ENCODE data around the gene DRC7.

Gene DRC7

GRCh38 chr16:57688487-57688986, 6.1 kb upstream of the DRC7 start:
- Histone ChIP-seq H3K4me3 (ENCODE audit: low read depth, low read length) (no peak overlapping the region), H3K9ac (ENCODE audit: low read length) (no peak overlapping the region), H3K9me3 (ENCODE audit: control insufficient read depth, insufficient read depth, low read depth, low read length) (no peaks in the 10 kb centered on the region), H3K4me1 (ENCODE audit: control insufficient read depth, insufficient read depth, low read length) (peaks cover 14% of the 10 kb centered on the region; the same call in 1 of the 2 replicates), H3K27ac (ENCODE audit: low read depth, low read length) (no peak overlapping the region), H3K27me3 (ENCODE audit: control insufficient read depth, insufficient read depth, low read length) (no peaks in the 10 kb centered on the region), H3K36me3 (ENCODE audit: control insufficient read depth, insufficient read depth, low read length) (no peaks in the 10 kb centered on the region)

- Histone ChIP-seq H3K4me1 (ENCODE audit: control insufficient read depth, insufficient read depth, low read length) (peaks cover 14% of the 10 kb centered on the region; the same call in 1 of the 2 replicates), H3K36me3 (ENCODE audit: control insufficient read depth, insufficient read depth, low read length) (no peaks in the 10 kb centered on the region), H3K27ac (ENCODE audit: low read depth, low read length) (no peak overlapping the region; the same call in 1 of the 2 replicates), H3K9me3 (ENCODE audit: control insufficient read depth, insufficient read depth, low read depth, low read length) (no peaks in the 10 kb centered on the region), H3K9ac (ENCODE audit: low read length) (no peak overlapping the region), H3K27me3 (ENCODE audit: control insufficient read depth, insufficient read depth, low read length) (no peaks in the 10 kb centered on the region), H3K4me3 (ENCODE audit: low read depth, low read length) (no peak overlapping the region)
Observed at GRCh38 chr16:57688987-57689761, 5.4 kb upstream of the DRC7 start.

- Histone ChIP-seq H3K9ac (ENCODE audit: low read length) (no peak overlapping the region), H3K27ac (ENCODE audit: low read depth, low read length) (no peak overlapping the region; the same call in 1 of the 2 replicates)
Observed at GRCh38 chr16:57689762-57690558, 4.6 kb upstream of the DRC7 start.

GRCh38 chr16:57690782-57691471, 3.7 kb upstream of the DRC7 start:
- no peaks in the 10 kb centered on the region for H3K27me3 ChIP-seq (ENCODE audit: control insufficient read depth, insufficient read depth, low read length)
- H3K4me1 ChIP-seq (ENCODE audit: control insufficient read depth, insufficient read depth, low read length), result peaks cover 18% of the 10 kb centered on the region; the same call in 1 of the 2 replicates
- H3K9ac ChIP-seq (ENCODE audit: low read length), result no peak overlapping the region
- H3K9me3 ChIP-seq (ENCODE audit: control insufficient read depth, insufficient read depth, low read depth, low read length), result no peaks in the 10 kb centered on the region
- no peaks in the 10 kb centered on the region for H3K36me3 ChIP-seq (ENCODE audit: control insufficient read depth, insufficient read depth, low read length)
- no peak overlapping the region for H3K4me3 ChIP-seq (ENCODE audit: low read depth, low read length)
- H3K27ac ChIP-seq (ENCODE audit: low read depth, low read length), result no peak overlapping the region

More at GRCh38 chr16:57689762-57690558, 4.6 kb upstream of the DRC7 start:
- no peaks in the 10 kb centered on the region for H3K27me3 ChIP-seq (ENCODE audit: control insufficient read depth, insufficient read depth, low read length)
- peaks cover 18% of the 10 kb centered on the region; the same call in 1 of the 2 replicates for H3K4me1 ChIP-seq (ENCODE audit: control insufficient read depth, insufficient read depth, low read length)
- H3K4me3 ChIP-seq (ENCODE audit: low read depth, low read length), result no peak overlapping the region
- no peaks in the 10 kb centered on the region for H3K9me3 ChIP-seq (ENCODE audit: control insufficient read depth, insufficient read depth, low read depth, low read length)
- no peaks in the 10 kb centered on the region for H3K36me3 ChIP-seq (ENCODE audit: control insufficient read depth, insufficient read depth, low read length)

GRCh38 chr16:57692636-57693035, 2.0 kb upstream of the DRC7 start:
- Histone ChIP-seq H3K9me3 (ENCODE audit: control insufficient read depth, insufficient read depth, low read depth, low read length) (no peaks in the 10 kb centered on the region), H3K4me3 (ENCODE audit: low read depth, low read length) (no peak overlapping the region), H3K36me3 (ENCODE audit: control insufficient read depth, insufficient read depth, low read length) (no peaks in the 10 kb centered on the region), H3K27me3 (ENCODE audit: control insufficient read depth, insufficient read depth, low read length) (no peaks in the 10 kb centered on the region), H3K27ac (ENCODE audit: low read depth, low read length) (no peak overlapping the region), H3K4me1 (ENCODE audit: control insufficient read depth, insufficient read depth, low read length) (peaks cover 18% of the 10 kb centered on the region; the same call in 1 of the 2 replicates), H3K9ac (ENCODE audit: low read length) (no peak overlapping the region)

GRCh38 chr16:57693550-57693949, 1.1 kb upstream of the DRC7 start:
- Histone ChIP-seq H3K9me3 (ENCODE audit: control insufficient read depth, insufficient read depth, low read depth, low read length) (no peaks in the 10 kb centered on the region), H3K36me3 (ENCODE audit: control insufficient read depth, insufficient read depth, low read length) (no peaks in the 10 kb centered on the region), H3K4me1 (ENCODE audit: control insufficient read depth, insufficient read depth, low read length) (peaks cover 17% of the 10 kb centered on the region; the same call in 1 of the 2 replicates), H3K27ac (ENCODE audit: low read depth, low read length) (no peak overlapping the region), H3K4me3 (ENCODE audit: low read depth, low read length) (no peak overlapping the region), H3K27me3 (ENCODE audit: control insufficient read depth, insufficient read depth, low read length) (no peaks in the 10 kb centered on the region), H3K9ac (ENCODE audit: low read length) (no peak overlapping the region)

GRCh38 chr16:57694231-57694724, 328 bp upstream of the DRC7 start:
- Histone ChIP-seq H3K36me3 (ENCODE audit: control insufficient read depth, insufficient read depth, low read length) (no peaks in the 10 kb centered on the region), H3K27me3 (ENCODE audit: control insufficient read depth, insufficient read depth, low read length) (no peaks in the 10 kb centered on the region), H3K4me3 (ENCODE audit: low read depth, low read length) (no peak overlapping the region), H3K4me1 (ENCODE audit: control insufficient read depth, insufficient read depth, low read length) (peaks cover 11% of the 10 kb centered on the region; the same call in 1 of the 2 replicates), H3K9me3 (ENCODE audit: control insufficient read depth, insufficient read depth, low read depth, low read length) (no peaks in the 10 kb centered on the region), H3K9ac (ENCODE audit: low read length) (no peak overlapping the region), H3K27ac (ENCODE audit: low read depth, low read length) (no peak overlapping the region)

GRCh38 chr16:57695680-57696069, 1.1 kb downstream of the DRC7 start:
- H3K9ac ChIP-seq (ENCODE audit: low read length), result no peak overlapping the region
- no peak overlapping the region for H3K27ac ChIP-seq (ENCODE audit: low read depth, low read length)
- peaks cover 3% of the 10 kb centered on the region; the same call in 1 of the 2 replicates for H3K4me1 ChIP-seq (ENCODE audit: control insufficient read depth, insufficient read depth, low read length)
- no peaks in the 10 kb centered on the region for H3K27me3 ChIP-seq (ENCODE audit: control insufficient read depth, insufficient read depth, low read length)
- no peak overlapping the region for H3K4me3 ChIP-seq (ENCODE audit: low read depth, low read length)
- H3K36me3 ChIP-seq (ENCODE audit: control insufficient read depth, insufficient read depth, low read length), result no peaks in the 10 kb centered on the region
- no peaks in the 10 kb centered on the region for H3K9me3 ChIP-seq (ENCODE audit: control insufficient read depth, insufficient read depth, low read depth, low read length)

- no peak overlapping the region for H3K4me3 ChIP-seq (ENCODE audit: low read depth, low read length)
- no peaks in the 10 kb centered on the region for H3K36me3 ChIP-seq (ENCODE audit: control insufficient read depth, insufficient read depth, low read length)
- no peaks in the 10 kb centered on the region for H3K27me3 ChIP-seq (ENCODE audit: control insufficient read depth, insufficient read depth, low read length)
- H3K9ac ChIP-seq (ENCODE audit: low read length), result no peak overlapping the region
- H3K4me1 ChIP-seq (ENCODE audit: control insufficient read depth, insufficient read depth, low read length), result peaks cover 3% of the 10 kb centered on the region; the same call in 1 of the 2 replicates
- no peaks in the 10 kb centered on the region for H3K9me3 ChIP-seq (ENCODE audit: control insufficient read depth, insufficient read depth, low read depth, low read length)
- H3K27ac ChIP-seq (ENCODE audit: low read depth, low read length), result no peak overlapping the region
Observed at GRCh38 chr16:57696240-57696639, 1.6 kb downstream of the DRC7 start.

GRCh38 chr16:57697896-57698537, 3.4 kb downstream of the DRC7 start:
- Histone ChIP-seq H3K27me3 (ENCODE audit: control insufficient read depth, insufficient read depth, low read length) (no peaks in the 10 kb centered on the region), H3K27ac (ENCODE audit: low read depth, low read length) (no peak overlapping the region)

More at GRCh38 chr16:57697896-57698537, 3.4 kb downstream of the DRC7 start:
- no peaks in the 10 kb centered on the region for H3K9me3 ChIP-seq (ENCODE audit: control insufficient read depth, insufficient read depth, low read depth, low read length)
- no peak overlapping the region for H3K9ac ChIP-seq (ENCODE audit: low read length)
- H3K4me3 ChIP-seq (ENCODE audit: low read depth, low read length), result no peak overlapping the region
- peaks cover 3% of the 10 kb centered on the region; the same call in 1 of the 2 replicates for H3K4me1 ChIP-seq (ENCODE audit: control insufficient read depth, insufficient read depth, low read length)
- no peaks in the 10 kb centered on the region for H3K36me3 ChIP-seq (ENCODE audit: control insufficient read depth, insufficient read depth, low read length)

Data from HUES6 (cell line).